Measurements from ENCODE around the gene AGA.

AGA gene

GRCh38 chr4:177441803-177442622 is at the start of gene AGA:
Gene AGA, minus strand, starts transcription at chr4:177442437. Its CDS starts 62 bp downstream, at chr4:177442375.
- peak; percentile 96 for DNase-seq

GRCh38 chr4:177492022-177492421 is 49.8 kb upstream of the AGA start:
- no peak for DNase-seq

- no peak for DNase-seq
Observed at GRCh38 chr4:177490769-177491168, 48.5 kb upstream of the AGA start.

- DNase-seq: no peak
Observed at GRCh38 chr4:177489471-177490246, 47.4 kb upstream of the AGA start.

- no peak for DNase-seq
Observed at GRCh38 chr4:177487977-177488376, 45.7 kb upstream of the AGA start.

GRCh38 chr4:177485528-177485927 is 43.3 kb upstream of the AGA start:
- DNase-seq: no peak

GRCh38 chr4:177484613-177485021 is 42.4 kb upstream of the AGA start:
- DNase-seq: no peak

- DNase-seq: no peak
Observed at GRCh38 chr4:177483760-177484159, 41.5 kb upstream of the AGA start.

- no peak for DNase-seq
Observed at GRCh38 chr4:177483271-177483670, 41.0 kb upstream of the AGA start.

GRCh38 chr4:177482367-177482766 is 40.1 kb upstream of the AGA start:
- no peak for DNase-seq

- DNase-seq: no peak
Observed at GRCh38 chr4:177480795-177481194, 38.6 kb upstream of the AGA start.

- no peak for DNase-seq
Observed at GRCh38 chr4:177479063-177479462, 36.8 kb upstream of the AGA start.

- DNase-seq: no peak
Observed at GRCh38 chr4:177478496-177478895, 36.3 kb upstream of the AGA start.

- no peak for DNase-seq
Observed at GRCh38 chr4:177473991-177474390, 31.8 kb upstream of the AGA start.

GRCh38 chr4:177464026-177464425 is 21.8 kb upstream of the AGA start:
- no peak for DNase-seq

GRCh38 chr4:177461606-177462005 is 19.4 kb upstream of the AGA start:
- no peak for DNase-seq

GRCh38 chr4:177460460-177460859 is 18.2 kb upstream of the AGA start:
- DNase-seq: no peak

GRCh38 chr4:177455561-177455970 is 13.3 kb upstream of the AGA start:
- DNase-seq: no peak

GRCh38 chr4:177453116-177453515 is 10.9 kb upstream of the AGA start:
- DNase-seq: no peak

GRCh38 chr4:177451108-177451500 is 8.9 kb upstream of the AGA start:
- DNase-seq: no peak

- no peak for DNase-seq
Observed at GRCh38 chr4:177450426-177451107, 8.3 kb upstream of the AGA start.

- no peak for DNase-seq
Observed at GRCh38 chr4:177448850-177449249, 6.6 kb upstream of the AGA start.

GRCh38 chr4:177447417-177448004 is 5.3 kb upstream of the AGA start:
- no peak for DNase-seq

Data from DMS53 (cell line).